LHCN-M2 (cell line): ENCODE measurements around the gene DENND2A. TPM values are rescaled to one million over a fixed set of nuclear protein-coding genes. Genes with fewer than 3 reads are reported as not detected.
"Not testable (repeated sequence)": the region's sequence is repeated elsewhere in the genome, so short reads cannot be mapped to it uniquely, and the experiment has no call there.

Experiments used
- DNase-seq: peaks from one replicate; pipeline ENCODE4 v3.0.0-alpha.2; 2012; ENCODE audit warnings: low read depth
- total RNA-seq: library from RNA; depleted of rRNA; stranded (reverse); fragments of >200 nt; gene quantifications from 2 replicates; pipeline ENCODE4 v1.2.3, GENCODE V29; 2014

Gene DENND2A
- total RNA-seq, 1 experiment from 2014 or later: not detected

GRCh38 chr7:140673063-140673773 lies 32.6 kb upstream of the DENND2A start:
- DNase-seq: peak; percentile 20

GRCh38 chr7:140672382-140673062 lies 31.9 kb upstream of the DENND2A start, which contains the start of gene ADCK2:
ADCK2 (plus strand) TSS chr7:140672945; CDS start chr7:140673331, 386 bp downstream.
- DNase-seq: no peak

GRCh38 chr7:140671966-140672365 lies 31.4 kb upstream of the DENND2A start:
- DNase-seq: no peak

- DNase-seq: no peak
Measured at GRCh38 chr7:140670343-140670935, 29.8 kb upstream of the DENND2A start.

- DNase-seq: not testable (repeated sequence)
Measured at GRCh38 chr7:140669862-140670261, 29.2 kb upstream of the DENND2A start.

GRCh38 chr7:140669352-140669751 lies 28.7 kb upstream of the DENND2A start:
- DNase-seq: no peak

- no peak for DNase-seq
Measured at GRCh38 chr7:140668641-140669040, 28.0 kb upstream of the DENND2A start.

GRCh38 chr7:140667476-140667875 lies 26.9 kb upstream of the DENND2A start:
- DNase-seq: no peak

- not testable (repeated sequence) for DNase-seq
Measured at GRCh38 chr7:140662938-140663337, 22.3 kb upstream of the DENND2A start.

- DNase-seq: no peak
Measured at GRCh38 chr7:140661124-140661523, 20.5 kb upstream of the DENND2A start.

- DNase-seq: no peak
Measured at GRCh38 chr7:140659856-140660255, 19.2 kb upstream of the DENND2A start.

- DNase-seq: no peak
Measured at GRCh38 chr7:140657891-140658290, 17.3 kb upstream of the DENND2A start.

- DNase-seq: peak; percentile 54
Measured at GRCh38 chr7:140656548-140657515, 16.2 kb upstream of the DENND2A start.

- DNase-seq: no peak
Measured at GRCh38 chr7:140655511-140656408, 15.1 kb upstream of the DENND2A start.

- DNase-seq: no peak
Measured at GRCh38 chr7:140654661-140655060, 14.0 kb upstream of the DENND2A start.

GRCh38 chr7:140654109-140654387 lies 13.4 kb upstream of the DENND2A start:
- no peak for DNase-seq

- DNase-seq: peak; percentile 61
Measured at GRCh38 chr7:140653319-140654108, 12.9 kb upstream of the DENND2A start.

GRCh38 chr7:140650367-140650766 lies 9.8 kb upstream of the DENND2A start:
- no peak for DNase-seq

GRCh38 chr7:140649556-140650205 lies 9.1 kb upstream of the DENND2A start:
- DNase-seq: peak; percentile 38
